GM08714 (cell line): Measurements from ENCODE around the gene PHF21A.

Experiments
- H3K4me3 ChIP-seq: fragments of 200-500 bp; sonication (Bioruptor generic); 2 replicates; pipeline ENCODE4 v1.5.1; 2014; ENCODE audit warnings: mild to moderate bottlenecking, low read length, inconsistent platforms
- ZNF274 ChIP-seq: IDR thresholded peaks from 2 replicates; pipeline ENCODE4 v1.6.1; 2012; ENCODE audit warnings: mild to moderate bottlenecking, low read depth, low read length

The PHF21A gene

DNA sequence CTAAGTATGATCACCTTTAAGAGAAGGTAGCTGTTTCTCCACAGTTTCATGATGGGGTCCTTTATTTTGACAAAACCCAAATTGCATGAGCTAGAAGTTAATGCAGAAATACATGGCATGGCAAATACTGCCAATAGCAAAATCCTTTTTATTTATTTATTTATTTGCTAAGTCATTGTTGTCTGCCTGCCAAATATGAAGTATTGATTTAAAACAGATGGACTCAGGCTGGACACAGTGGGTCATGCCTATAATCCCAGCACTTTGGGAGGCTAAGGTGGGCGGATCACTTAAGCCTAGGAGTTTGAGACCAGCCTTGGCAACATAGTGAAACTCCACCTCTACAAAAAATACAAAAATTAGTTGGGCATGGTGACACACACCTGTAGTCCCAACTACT lies 146.4 kb downstream of the PHF21A start:
- no peak for TF ChIP-seq ZNF274
- no peak overlapping the region for H3K4me3 ChIP-seq

DNA sequence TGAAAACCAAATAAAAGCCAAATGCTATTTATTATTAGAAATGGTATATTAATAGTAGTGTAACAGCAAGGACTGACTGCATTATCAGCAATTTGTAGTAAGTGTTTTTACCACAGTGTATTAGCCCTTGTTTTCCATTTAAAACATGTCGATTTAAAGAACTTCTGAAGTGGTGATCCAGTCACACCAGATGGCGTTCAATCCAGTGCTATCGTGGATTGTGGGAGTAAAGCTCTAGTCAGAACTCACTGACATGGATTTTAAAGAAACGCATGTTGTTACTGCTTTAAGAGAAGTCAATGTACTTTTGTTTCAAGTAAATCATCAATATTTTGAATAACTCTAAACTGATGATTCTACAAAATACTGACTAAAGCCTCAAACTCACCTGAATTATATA lies 147.7 kb downstream of the PHF21A start:
- TF ChIP-seq ZNF274 = no peak
- H3K4me3 ChIP-seq = no peak overlapping the region

DNA sequence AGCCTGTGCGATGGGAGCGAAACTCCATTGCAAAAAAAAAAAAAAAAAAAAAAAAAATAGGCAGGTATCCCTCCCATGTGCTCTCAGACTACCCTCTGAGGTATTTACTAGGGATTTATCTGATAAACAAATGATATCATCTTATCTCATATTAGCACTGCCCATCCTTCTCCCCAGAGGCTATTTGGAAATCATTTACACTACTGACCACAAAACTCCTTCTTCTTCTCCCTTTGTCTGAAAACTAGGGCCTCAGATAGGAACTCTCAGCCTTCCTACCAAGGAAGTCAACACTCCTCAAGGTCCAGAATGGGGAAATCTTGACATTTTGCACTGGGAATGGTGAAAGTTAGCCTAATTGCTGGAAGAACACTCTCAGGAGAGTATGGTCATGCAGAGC lies 152.4 kb downstream of the PHF21A start:
- no peak overlapping the region for H3K4me3 ChIP-seq
- no peak for TF ChIP-seq ZNF274

DNA sequence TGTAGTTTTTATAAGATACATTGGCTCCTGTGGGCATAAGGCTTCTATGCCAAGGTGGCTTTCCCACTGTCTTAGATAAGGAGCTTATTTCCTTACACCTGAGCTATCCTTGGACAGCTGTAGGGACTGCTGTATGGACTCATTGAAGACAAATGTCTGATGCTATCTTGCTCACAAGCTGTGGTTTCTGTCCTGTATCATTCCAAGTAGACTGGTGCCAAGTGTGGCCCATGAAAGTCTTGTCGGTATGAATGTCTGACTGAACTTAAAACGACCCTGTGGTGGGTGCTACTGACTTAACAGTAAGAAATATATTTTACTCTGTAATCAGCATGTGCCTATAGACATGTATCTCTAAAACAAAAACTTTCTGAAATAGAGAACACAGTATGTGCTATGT lies 153.7 kb downstream of the PHF21A start:
- TF ChIP-seq ZNF274 = no peak
- no peak overlapping the region for H3K4me3 ChIP-seq

DNA sequence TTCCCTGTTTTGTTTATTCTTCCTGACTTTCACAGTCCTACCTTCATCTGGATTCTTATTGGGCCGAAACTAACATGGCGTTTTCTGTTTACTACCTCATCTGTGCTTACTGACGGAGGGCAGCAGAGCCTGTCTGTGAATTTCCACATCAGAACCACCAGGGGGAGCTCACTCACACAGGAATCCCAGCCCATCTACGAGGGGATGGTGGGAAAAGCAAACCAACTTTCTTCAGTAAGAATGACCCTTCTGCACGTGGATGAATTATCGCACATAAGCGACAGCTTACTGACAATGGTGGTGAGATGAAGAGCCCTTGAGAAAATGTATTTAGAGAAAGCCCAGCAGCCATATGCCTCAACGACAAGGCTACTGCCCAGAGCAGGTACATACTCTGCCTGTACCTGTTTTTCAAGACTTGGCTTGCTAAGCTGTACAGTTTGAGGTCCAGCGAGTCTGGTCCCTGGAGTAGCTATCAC lies 156.3 kb downstream of the PHF21A start:
- no peak overlapping the region for H3K4me3 ChIP-seq
- TF ChIP-seq ZNF274 = no peak

DNA sequence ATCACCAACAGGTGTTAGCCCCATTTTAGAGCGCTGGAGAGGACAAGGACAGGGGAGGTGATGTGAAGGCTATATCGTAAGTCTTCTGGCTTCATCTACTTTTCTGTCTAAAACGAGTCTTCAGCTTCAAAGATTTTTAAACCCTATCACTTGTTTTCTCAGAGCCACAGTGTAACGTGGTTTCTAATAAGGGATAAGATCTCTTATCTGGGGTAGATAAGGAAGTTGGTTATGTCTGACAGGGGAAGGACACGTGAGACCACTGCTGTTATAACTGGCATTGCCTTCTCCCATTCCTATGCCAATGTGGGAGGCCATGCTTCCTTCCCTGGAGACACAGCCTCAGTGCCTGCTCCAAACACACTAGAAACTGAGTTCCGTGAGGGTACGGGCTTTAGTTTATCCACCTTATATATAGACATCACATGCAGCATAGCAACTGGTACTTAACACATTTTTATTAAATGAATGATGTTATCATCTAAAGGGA lies 159.5 kb downstream of the PHF21A start:
- no peak for TF ChIP-seq ZNF274
- no peak overlapping the region for H3K4me3 ChIP-seq

DNA sequence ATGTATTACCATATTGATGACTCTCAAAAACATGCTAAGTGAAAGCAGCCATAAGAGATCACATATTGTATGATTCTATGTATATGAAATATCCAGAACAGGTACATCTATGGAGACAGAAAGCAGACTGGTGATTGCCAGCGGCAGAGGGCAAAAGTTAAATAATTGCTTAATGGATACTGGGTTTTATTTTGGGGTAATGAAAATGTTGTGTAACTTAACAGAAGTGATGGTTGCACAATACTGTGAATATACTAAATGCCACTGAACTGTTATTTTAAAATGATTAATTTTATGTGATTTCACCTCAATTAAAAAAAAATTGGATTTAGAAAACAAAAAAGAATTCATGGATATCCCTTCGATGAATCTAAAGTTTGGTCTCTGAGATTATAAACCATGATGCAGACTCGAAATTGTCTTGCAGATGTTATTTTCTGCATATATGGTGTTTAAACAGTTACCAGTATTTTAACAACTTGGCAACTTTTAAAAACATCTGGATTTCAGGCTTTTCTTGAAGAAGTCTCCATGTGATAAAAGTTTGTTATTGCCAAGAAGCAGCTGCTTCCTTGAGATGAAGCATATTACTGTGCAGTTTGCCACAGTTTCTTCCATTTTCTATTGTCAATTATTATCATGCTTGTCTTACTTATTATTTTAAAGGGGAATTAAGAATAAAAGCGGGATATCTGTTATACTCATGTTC lies 160.7 kb downstream of the PHF21A start:
- no peak overlapping the region for H3K4me3 ChIP-seq
- no peak for TF ChIP-seq ZNF274

DNA sequence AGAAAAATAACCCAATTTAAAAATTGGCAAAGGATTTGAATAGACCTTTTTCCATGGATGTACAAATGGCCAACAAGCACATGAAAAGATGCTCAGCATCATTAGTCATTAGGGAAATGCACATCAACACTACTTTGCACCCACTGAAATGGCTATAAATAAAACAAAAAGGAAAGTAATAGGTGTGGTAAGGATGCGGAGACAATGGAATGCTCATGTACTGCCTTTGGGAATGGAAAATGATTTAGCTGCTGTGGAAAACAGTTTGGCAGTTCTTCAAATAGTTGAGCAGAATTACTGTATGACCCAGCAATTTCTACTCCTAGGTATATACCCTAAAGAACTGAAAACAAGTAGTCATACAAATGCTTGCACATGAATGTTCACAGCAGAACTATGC lies 161.4 kb downstream of the PHF21A start:
- no peak overlapping the region for H3K4me3 ChIP-seq
- no peak for TF ChIP-seq ZNF274

DNA sequence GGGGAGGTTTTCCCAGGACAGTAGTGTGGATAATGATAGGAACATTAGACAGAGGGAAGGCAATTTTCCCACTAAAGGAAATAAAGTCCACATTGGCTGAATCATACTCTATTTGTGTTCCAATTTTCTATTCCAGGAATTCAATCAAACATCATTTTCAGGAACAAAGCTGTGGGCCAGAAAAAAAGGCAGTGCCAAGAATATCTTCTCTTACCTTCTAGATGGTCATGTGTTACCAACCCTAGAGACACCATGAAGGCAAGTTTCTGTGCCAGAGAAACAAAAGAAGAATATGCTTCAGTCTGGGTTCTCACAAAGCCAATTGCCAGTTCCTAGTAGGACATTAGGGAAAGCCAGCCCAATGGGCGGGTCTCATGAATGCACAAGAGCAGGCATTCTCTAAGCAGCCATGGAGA lies 171.3 kb downstream of the PHF21A start:
- H3K4me3 ChIP-seq = no peak overlapping the region
- no peak for TF ChIP-seq ZNF274

DNA sequence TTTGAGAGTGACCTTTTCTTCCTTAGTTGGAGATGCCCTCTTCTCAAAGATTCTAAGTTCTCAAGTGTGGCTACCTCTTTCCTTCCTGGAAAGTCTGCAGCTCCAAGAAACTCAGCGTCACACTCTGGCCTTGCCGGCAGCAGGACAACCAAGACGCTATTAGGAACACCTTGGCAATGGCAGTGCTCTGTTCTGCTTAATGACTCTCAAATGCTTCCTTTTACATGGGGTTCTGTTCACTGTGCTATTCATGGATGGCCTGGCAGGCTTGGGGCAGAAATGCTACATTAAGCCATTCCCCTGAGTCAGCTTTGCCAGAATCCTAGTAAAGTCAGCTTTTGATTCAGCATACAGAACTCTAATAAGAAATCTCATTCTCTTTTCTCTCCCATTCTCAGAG lies 172.9 kb downstream of the PHF21A start:
- TF ChIP-seq ZNF274 = no peak

DNA sequence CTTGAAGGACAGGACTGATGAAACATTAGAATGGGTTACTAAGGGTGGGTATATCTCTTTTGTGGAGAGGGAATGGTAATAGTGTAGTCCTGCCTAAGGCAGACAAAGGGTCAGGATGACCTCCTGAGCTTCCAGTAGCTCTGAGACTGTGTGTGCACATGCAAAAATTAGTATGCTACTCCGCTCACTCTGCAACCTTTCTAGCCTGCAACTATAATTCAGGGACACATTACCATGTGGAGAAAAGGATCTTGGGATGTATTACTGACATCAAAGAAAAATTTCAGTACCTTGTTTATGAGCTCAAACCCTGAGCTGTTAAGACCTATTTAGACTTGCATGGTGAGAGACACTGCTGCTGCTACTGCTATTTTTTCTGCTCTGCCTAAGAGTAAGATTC lies 173.4 kb downstream of the PHF21A start:
- H3K4me3 ChIP-seq = no peak overlapping the region
- no peak for TF ChIP-seq ZNF274

More for the DNA sequence above, 172.9 kb downstream of the PHF21A start:
- no peak overlapping the region for H3K4me3 ChIP-seq

DNA sequence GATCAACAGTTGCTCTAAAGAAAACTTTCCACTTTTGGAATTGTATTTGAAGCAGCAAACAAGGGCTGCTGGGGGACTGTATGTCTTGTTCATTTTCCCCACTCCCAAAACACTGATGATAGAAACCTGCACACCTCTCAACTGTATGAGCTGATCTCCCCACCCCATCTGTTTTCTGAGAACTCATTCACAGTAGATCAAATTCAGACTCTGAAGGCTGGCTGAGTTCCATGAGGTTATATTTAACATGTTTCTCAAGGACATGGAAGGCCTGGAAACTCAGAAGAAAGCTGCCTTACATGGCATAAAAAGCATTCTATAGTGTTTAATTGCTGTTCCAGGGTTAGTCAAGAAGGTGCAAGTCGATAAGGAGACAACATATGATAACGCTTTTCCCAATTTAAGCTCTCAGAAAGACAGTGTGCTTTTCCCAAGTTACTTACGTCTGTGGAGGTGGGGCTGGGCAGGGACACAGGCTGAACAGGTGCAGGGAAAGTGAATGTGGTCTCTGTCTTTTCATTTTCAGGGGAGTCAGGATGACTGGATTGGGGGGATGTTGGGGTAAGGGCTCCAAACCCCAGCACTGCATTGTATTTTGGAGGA lies 175.8 kb downstream of the PHF21A start:
- no peak for TF ChIP-seq ZNF274
- no peak overlapping the region for H3K4me3 ChIP-seq

DNA sequence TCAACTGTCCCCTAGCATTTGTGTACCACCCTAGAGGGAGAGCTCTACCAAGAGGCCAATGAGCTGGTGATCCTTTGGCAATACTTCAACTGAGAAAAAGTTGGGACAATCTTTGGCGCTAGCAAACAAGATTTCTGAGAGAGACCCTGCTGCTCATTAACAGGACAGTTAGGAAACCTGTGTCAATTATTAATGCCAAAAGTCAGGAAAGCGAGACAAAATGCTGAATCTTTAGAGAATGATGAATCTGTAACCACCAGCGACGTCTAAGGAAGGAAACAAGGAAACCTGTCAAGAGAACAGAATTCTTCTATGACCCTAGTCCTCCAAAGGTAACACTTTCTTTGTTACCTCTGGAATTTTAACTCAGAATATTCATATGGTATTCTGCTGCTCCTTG lies 178.9 kb downstream of the PHF21A start:
- no peak overlapping the region for H3K4me3 ChIP-seq
- TF ChIP-seq ZNF274 = no peak

DNA sequence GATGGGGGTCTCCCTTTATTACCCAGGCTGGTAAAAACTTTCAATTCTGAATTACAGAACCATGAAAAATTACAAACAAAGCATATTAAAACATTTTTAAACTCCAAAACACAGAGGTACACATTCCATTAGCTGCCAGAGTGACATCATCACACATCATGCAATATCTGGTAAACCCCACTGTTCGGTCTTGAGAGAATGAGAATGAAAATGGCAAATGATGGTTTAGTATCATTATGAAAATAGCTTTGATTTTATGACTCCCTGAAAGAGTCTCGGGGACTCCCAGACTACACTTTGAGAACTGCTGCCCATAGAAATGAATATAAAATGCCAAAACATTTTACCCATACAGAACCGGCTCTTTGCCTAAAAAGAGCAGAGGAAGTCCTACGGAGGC lies 180.0 kb downstream of the PHF21A start:
- TF ChIP-seq ZNF274 = no peak
- H3K4me3 ChIP-seq = no peak overlapping the region

DNA sequence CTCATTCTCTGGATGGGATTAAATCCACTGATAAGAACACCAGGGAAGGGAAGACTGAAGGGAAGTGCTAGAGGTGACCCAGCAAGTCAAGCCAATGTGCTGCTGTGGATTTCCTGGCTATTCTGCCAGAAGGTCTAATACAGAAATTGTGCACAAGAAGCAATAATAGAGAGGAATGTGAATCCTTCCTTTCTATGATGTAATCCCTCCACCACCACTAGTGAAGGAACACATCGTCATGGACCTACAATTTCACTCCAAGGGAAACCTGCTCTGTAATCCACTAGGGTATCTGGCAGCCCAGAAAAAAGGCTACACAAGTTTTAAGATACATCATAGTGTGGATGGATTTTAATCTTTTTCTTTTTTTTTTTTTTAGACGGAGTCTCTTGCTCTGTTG lies 181.4 kb downstream of the PHF21A start:
- TF ChIP-seq ZNF274 = no peak

More for the DNA sequence above, 181.4 kb downstream of the PHF21A start:
- H3K4me3 ChIP-seq = no peak overlapping the region
